OCI-LY1 (cell line): ENCODE data around the gene AP2A2.

Experiments
- H2AFZ ChIP-seq: fragments of 200-600 bp; sonication (generic), shearing (Covaris generic); 2 replicates; pipeline ENCODE4 v1.6.0; 2014; ENCODE audit warnings: antibody characterized with exemption, mild to moderate bottlenecking, low read length
- H3F3A ChIP-seq: fragments of 200-600 bp; sonication (generic), shearing (Covaris generic); 2 replicates; pipeline ENCODE4 v1.6.0; 2014; ENCODE audit warnings: mild to moderate bottlenecking, antibody characterized with exemption, low read length, moderate library complexity; ENCODE audit not compliant: insufficient read depth
- H3K27ac ChIP-seq: fragments of 200-600 bp; sonication (generic); 2 replicates; pipeline ENCODE4 v1.5.1; 2014; ENCODE audit warnings: low read length, mixed run types, mild to moderate bottlenecking, low read depth; ENCODE audit not compliant: poor library complexity, severe bottlenecking
- H3K27me3 ChIP-seq: fragments of 200-600 bp; sonication (generic); 2 replicates; pipeline ENCODE4 v1.6.0; 2014; ENCODE audit warnings: antibody characterized with exemption, mild to moderate bottlenecking, low read length, moderate library complexity; ENCODE audit not compliant: insufficient read depth
- H3K36me3 ChIP-seq: fragments of 200-600 bp; sonication (generic); 2 replicates; pipeline ENCODE4 v1.6.1; 2014; ENCODE audit warnings: mild to moderate bottlenecking, antibody characterized with exemption, low read length, moderate library complexity, mixed read lengths; ENCODE audit not compliant: insufficient read depth
- H3K4me1 ChIP-seq: fragments of 200-600 bp; sonication (generic); 2 replicates; pipeline ENCODE4 v1.5.1; 2014; ENCODE audit warnings: mild to moderate bottlenecking, low read length, moderate library complexity; ENCODE audit not compliant: insufficient read depth, severe bottlenecking
- H3K4me2 ChIP-seq: fragments of 200-600 bp; sonication (generic), shearing (Covaris generic); 2 replicates; pipeline ENCODE4 v1.6.1; 2014; ENCODE audit warnings: low read length
- H3K4me3 ChIP-seq: fragments of 200-600 bp; sonication (generic); 2 replicates; pipeline ENCODE4 v1.5.1; 2014; ENCODE audit warnings: low read length, low read depth, mild to moderate bottlenecking, mixed read lengths; ENCODE audit not compliant: poor library complexity, severe bottlenecking
- H3K79me2 ChIP-seq: fragments of 200-600 bp; shearing (Covaris generic); 2 replicates; pipeline ENCODE4 v1.6.1; 2016; ENCODE audit warnings: mixed run types, low read length, mixed read lengths; ENCODE audit not compliant: insufficient read depth
- H3K9ac ChIP-seq: fragments of 200-600 bp; sonication (generic), shearing (Covaris generic); 2 replicates; pipeline ENCODE4 v1.6.1; 2014; ENCODE audit warnings: mild to moderate bottlenecking, low read length, mixed read lengths
- H3K9me2 ChIP-seq: fragments of 200-600 bp; sonication (generic), shearing (Covaris generic); 2 replicates; pipeline ENCODE4 v1.6.1; 2014; ENCODE audit warnings: low read depth, mild to moderate bottlenecking, low read length, mixed read lengths
- H3K9me3 ChIP-seq: fragments of 200-600 bp; shearing (Covaris generic); 2 replicates; pipeline ENCODE4 v1.6.1; 2014; ENCODE audit warnings: low read length, mixed read lengths
- H4K20me1 ChIP-seq: fragments of 200-600 bp; sonication (generic), shearing (Covaris generic); 2 replicates; pipeline ENCODE4 v1.6.0; 2016; ENCODE audit warnings: mild to moderate bottlenecking, low read length; ENCODE audit not compliant: insufficient read depth
- CTCF ChIP-seq: fragments of 200-600 bp; sonication (generic), shearing (Covaris generic); IDR thresholded peaks from 2 replicates; pipeline ENCODE4 v1.5.1; 2017; ENCODE audit warnings: mild to moderate bottlenecking, antibody characterized with exemption, low read length, moderate library complexity, mixed read lengths
- EZH2 ChIP-seq: fragments of 200-600 bp; sonication (generic), shearing (Covaris generic); IDR thresholded peaks from 2 replicates; pipeline ENCODE4 v1.8.0; 2017; ENCODE audit warnings: borderline replicate concordance, mixed run types, mild to moderate bottlenecking, antibody characterized with exemption, low read length, moderate library complexity, mixed read lengths

AP2A2 gene

GRCh38 chr11:1025410-1026162 lies 99.9 kb downstream of the AP2A2 start:
- no peak overlapping the region for H2AFZ ChIP-seq
- H3K79me2 ChIP-seq = no peaks in the 10 kb centered on the region
- H3K9me2 ChIP-seq = no peaks in the 10 kb centered on the region
- H3K4me3 ChIP-seq = no peak overlapping the region
- H3K9me3 ChIP-seq = no peaks in the 10 kb centered on the region
- no peaks in the 10 kb centered on the region for H3K4me1 ChIP-seq
- H3K9ac ChIP-seq = no peak overlapping the region
- no peaks in the 10 kb centered on the region for H3K27me3 ChIP-seq
- no peaks in the 10 kb centered on the region for H4K20me1 ChIP-seq
- H3K27ac ChIP-seq = no peak overlapping the region
- H3K36me3 ChIP-seq = no peaks in the 10 kb centered on the region
- TF ChIP-seq EZH2 = no peak
- no peak for TF ChIP-seq CTCF
- H3K4me2 ChIP-seq = no peak overlapping the region
- no peaks in the 10 kb centered on the region for H3F3A ChIP-seq

GRCh38 chr11:1026163-1026450 lies 100.4 kb downstream of the AP2A2 start:
- Histone ChIP-seq H3K4me3 (no peak overlapping the region), H3K4me1 (no peaks in the 10 kb centered on the region), H3K9me3 (no peaks in the 10 kb centered on the region), H3F3A (no peaks in the 10 kb centered on the region), H2AFZ (no peak overlapping the region), H3K9ac (no peak overlapping the region), H3K36me3 (no peaks in the 10 kb centered on the region), H3K9me2 (no peaks in the 10 kb centered on the region), H3K27me3 (no peaks in the 10 kb centered on the region), H3K27ac (no peak overlapping the region), H3K4me2 (no peak overlapping the region), H3K79me2 (no peaks in the 10 kb centered on the region), H4K20me1 (no peaks in the 10 kb centered on the region)
- TF ChIP-seq EZH2 = no peak
- TF ChIP-seq CTCF = no peak

- H3K9me3 ChIP-seq = no peaks in the 10 kb centered on the region
Observed at GRCh38 chr11:1026641-1027482, 101.2 kb downstream of the AP2A2 start.

More at GRCh38 chr11:1026641-1027482, 101.2 kb downstream of the AP2A2 start:
- no peak overlapping the region for H3K27ac ChIP-seq
- H3K9ac ChIP-seq = no peak overlapping the region
- no peaks in the 10 kb centered on the region for H3K27me3 ChIP-seq
- H2AFZ ChIP-seq = no peak overlapping the region
- TF ChIP-seq CTCF (no peak), EZH2 (no peak)
- no peaks in the 10 kb centered on the region for H3K79me2 ChIP-seq
- H3K4me2 ChIP-seq = no peak overlapping the region
- H3K9me2 ChIP-seq = no peaks in the 10 kb centered on the region
- no peaks in the 10 kb centered on the region for H3F3A ChIP-seq
- H3K36me3 ChIP-seq = no peaks in the 10 kb centered on the region
- H4K20me1 ChIP-seq = no peaks in the 10 kb centered on the region
- no peak overlapping the region for H3K4me3 ChIP-seq
- no peaks in the 10 kb centered on the region for H3K4me1 ChIP-seq
